ENCODE measurements around the gene BHLHE23.
A peak's percentile ranks its signal among the peaks of the same experiment; 100 is the strongest.

The BHLHE23 gene

GRCh38 chr20:63048516-63049190, 41.9 kb upstream of the BHLHE23 start:
- peak; percentile 37; the same call in 2 of the 3 replicates for ATAC-seq
- TF ChIP-seq ZNF8 (CRISPR knock-in tag; IDR thresholded peaks at IDR 0.05): no peak

GRCh38 chr20:63047946-63048345, 41.2 kb upstream of the BHLHE23 start:
- TF ChIP-seq TOX (CRISPR knock-in tag; IDR thresholded peaks at IDR 0.05; ENCODE audit: borderline replicate concordance) (no peak), SNAI2 (CRISPR knock-in tag; IDR thresholded peaks at IDR 0.05) (no peak), CSDC2 (CRISPR knock-in tag; IDR thresholded peaks at IDR 0.05) (no peak), ISL1 (CRISPR knock-in tag; IDR thresholded peaks at IDR 0.05) (no peak), RARB (CRISPR knock-in tag; IDR thresholded peaks at IDR 0.05) (no peak), CSRNP3 (CRISPR knock-in tag; IDR thresholded peaks at IDR 0.05) (no peak), TSHZ2 (CRISPR knock-in tag; IDR thresholded peaks at IDR 0.05) (no peak), ARNTL (CRISPR knock-in tag; IDR thresholded peaks at IDR 0.05; ENCODE audit: borderline replicate concordance, low read depth) (no peak), PPARA (CRISPR knock-in tag; IDR thresholded peaks at IDR 0.05; ENCODE audit: borderline replicate concordance) (no peak)
- ATAC-seq: no peak; the same call in 2 of the 3 replicates

- ATAC-seq: no peak
These were observed 40.5 kb upstream of the BHLHE23 start for GRCh38 chr20:63047267-63047666.

More at GRCh38 chr20:63047267-63047666, 40.5 kb upstream of the BHLHE23 start:
- TF ChIP-seq ZNF70 (CRISPR knock-in tag; IDR thresholded peaks at IDR 0.05) (no peak), CREB5 (CRISPR knock-in tag; IDR thresholded peaks at IDR 0.05; ENCODE audit: low read depth) (no peak), ISL1 (CRISPR knock-in tag; IDR thresholded peaks at IDR 0.05) (no peak), ZFP30 (CRISPR knock-in tag; IDR thresholded peaks at IDR 0.05) (no peak), CSDC2 (CRISPR knock-in tag; IDR thresholded peaks at IDR 0.05) (no peak), PPARA (CRISPR knock-in tag; IDR thresholded peaks at IDR 0.05; ENCODE audit: borderline replicate concordance) (no peak), CSRNP3 (CRISPR knock-in tag; IDR thresholded peaks at IDR 0.05) (no peak), POU6F1 (CRISPR knock-in tag; IDR thresholded peaks at IDR 0.05; ENCODE audit: borderline replicate concordance, low read depth) (no peak), ZNF565 (CRISPR knock-in tag; conservative IDR thresholded peaks at IDR 0.05; ENCODE audit: low read depth) (no peak), TOX (CRISPR knock-in tag; IDR thresholded peaks at IDR 0.05; ENCODE audit: borderline replicate concordance) (no peak), GLIS3 (CRISPR knock-in tag; IDR thresholded peaks at IDR 0.05) (no peak), ESRRG (CRISPR knock-in tag; IDR thresholded peaks at IDR 0.05) (no peak)
